Medulla oblongata (tissue), 1 donor: ENCODE data around the gene SEZ6L2.

Source experiments
- DNase-seq: peaks from one replicate; pipeline ENCODE4 v3.0.0-alpha.2; 2015; ENCODE audit errors: extremely low spot score

The SEZ6L2 gene

GRCh38 chr16:29825145-29826044 is 74.0 kb downstream of the SEZ6L2 start:
- DNase-seq = peak; percentile 51

DNA sequence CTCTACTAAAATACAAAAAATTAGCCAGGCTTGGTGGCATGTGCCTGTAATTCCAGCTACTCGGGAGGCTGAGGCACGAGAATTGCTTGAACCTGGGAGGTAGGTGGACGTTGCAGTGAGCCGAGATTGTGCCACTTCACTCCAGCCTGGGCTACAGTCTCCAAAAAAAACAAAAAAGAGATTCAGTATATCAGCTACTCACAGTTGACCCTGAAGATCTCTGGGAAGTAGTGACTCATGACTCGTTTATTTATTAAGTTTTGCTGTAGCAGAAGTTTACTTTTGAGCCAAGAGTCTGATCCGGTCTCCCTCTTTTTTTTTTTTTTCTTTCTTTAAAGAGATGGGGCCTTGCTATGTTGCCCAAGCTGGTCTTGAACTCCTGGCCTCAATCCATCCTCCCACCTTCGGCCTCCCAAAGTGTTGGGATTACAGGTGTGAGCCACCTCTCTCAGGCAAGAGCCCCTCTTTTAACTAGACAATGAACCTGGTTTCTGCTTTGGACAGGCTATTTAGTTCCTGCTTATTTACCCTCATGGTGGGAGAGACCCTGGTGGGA is 74.7 kb downstream of the SEZ6L2 start:
- DNase-seq = no peak

DNA sequence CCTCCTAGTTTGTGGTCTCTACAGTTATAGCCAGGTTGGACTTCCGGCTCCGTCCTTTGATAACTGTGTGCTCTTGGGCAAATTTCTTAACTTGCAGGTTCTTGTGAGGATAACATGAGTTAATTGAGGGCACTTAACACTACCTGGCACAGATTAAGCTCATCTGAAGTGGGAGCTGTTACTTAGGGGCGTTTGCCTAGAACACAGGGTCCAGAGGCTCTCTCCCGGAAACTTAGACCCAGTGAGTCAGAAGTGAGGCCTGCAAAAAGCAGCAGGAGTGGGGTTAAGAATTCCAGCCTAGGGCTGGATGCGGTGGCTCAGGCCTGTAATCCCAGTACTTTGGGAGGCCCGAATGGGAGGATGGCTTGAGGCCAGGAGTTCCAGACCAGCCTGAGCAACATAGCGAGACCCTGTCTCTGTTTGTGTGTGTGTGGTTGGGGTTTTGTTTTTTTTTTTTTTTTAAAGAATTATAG is 77.7 kb downstream of the SEZ6L2 start:
- no peak for DNase-seq
